Subcutaneous adipose tissue (tissue), 4 donors: ENCODE results near the gene CDHR2. TPM values are rescaled to one million over a fixed set of nuclear protein-coding genes. Genes with fewer than 3 reads are reported as not detected.

Experiments
- CTCF ChIP-seq: fragments of 450-650 bp; IDR thresholded peaks from one replicate; pipeline ENCODE4 v1.5.1; 2016; ENCODE audit warnings: low read depth, mild to moderate bottlenecking, control low read depth, antibody characterized with exemption, moderate library complexity
- total RNA-seq, 4 donors: library from RNA; depleted of rRNA; stranded (reverse); fragments of >200 nt; gene quantifications; one replicate each; pipeline ENCODE4 v1.1.0, GENCODE V29; 2016

The CDHR2 gene
- total RNA-seq, 4 donors from 2014 or later: 0.17 TPM; not detected in 3

GRCh38 chr5:176542596-176543427 is 6.3 kb upstream of the CDHR2 start:
- TF ChIP-seq CTCF: no peak

- no peak for TF ChIP-seq CTCF
These were observed 5.5 kb upstream of the CDHR2 start for GRCh38 chr5:176543428-176544182.

DNA sequence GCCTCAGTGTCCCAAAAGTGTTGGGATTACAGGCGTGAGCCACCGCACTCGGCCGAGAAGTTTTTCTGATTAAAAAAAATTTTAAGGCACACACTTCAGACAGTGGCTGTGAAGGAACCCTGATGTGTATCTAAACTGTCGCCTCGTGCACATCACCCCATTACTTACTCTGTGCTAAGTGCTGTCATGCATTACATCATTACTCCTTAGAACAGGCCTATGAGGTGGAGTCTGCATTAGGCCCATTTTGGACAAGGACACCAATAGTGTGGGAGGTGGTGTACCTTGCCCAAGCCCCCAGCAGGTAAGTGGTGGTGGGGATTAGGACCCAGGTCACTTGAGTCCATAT is 3.8 kb upstream of the CDHR2 start:
- no peak for TF ChIP-seq CTCF

- no peak for TF ChIP-seq CTCF
These were observed 3.2 kb upstream of the CDHR2 start for GRCh38 chr5:176545737-176546509.

GRCh38 chr5:176547802-176548201 is 1.3 kb upstream of the CDHR2 start:
- TF ChIP-seq CTCF: no peak

- no peak for TF ChIP-seq CTCF
These were observed 729 bp downstream of the CDHR2 start for GRCh38 chr5:176549871-176550270.
